HG02981 (cell line): ENCODE data around the gene LRRTM1.

Experiments
- ATAC-seq: cut with Tn5 transposase; IDR thresholded peaks from one replicate; pipeline ENCODE4 v1.9.1; 2021; ENCODE audit warnings: mild to moderate bottlenecking, moderate library complexity; ENCODE audit not compliant: unreplicated experiment

LRRTM1 gene, protein sequence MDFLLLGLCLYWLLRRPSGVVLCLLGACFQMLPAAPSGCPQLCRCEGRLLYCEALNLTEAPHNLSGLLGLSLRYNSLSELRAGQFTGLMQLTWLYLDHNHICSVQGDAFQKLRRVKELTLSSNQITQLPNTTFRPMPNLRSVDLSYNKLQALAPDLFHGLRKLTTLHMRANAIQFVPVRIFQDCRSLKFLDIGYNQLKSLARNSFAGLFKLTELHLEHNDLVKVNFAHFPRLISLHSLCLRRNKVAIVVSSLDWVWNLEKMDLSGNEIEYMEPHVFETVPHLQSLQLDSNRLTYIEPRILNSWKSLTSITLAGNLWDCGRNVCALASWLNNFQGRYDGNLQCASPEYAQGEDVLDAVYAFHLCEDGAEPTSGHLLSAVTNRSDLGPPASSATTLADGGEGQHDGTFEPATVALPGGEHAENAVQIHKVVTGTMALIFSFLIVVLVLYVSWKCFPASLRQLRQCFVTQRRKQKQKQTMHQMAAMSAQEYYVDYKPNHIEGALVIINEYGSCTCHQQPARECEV

GRCh38 chr2:80303909-80304837 lies at the start of gene LRRTM1:
TSS of gene LRRTM1 (minus strand) at chr2:80304752. CDS start at chr2:80303819, 933 bp downstream.
- no peak for ATAC-seq

- no peak for ATAC-seq
Observed at GRCh38 chr2:80351231-80351630, 46.7 kb upstream of the LRRTM1 start.

- no peak for ATAC-seq
Observed at GRCh38 chr2:80348953-80349352, 44.4 kb upstream of the LRRTM1 start.

DNA sequence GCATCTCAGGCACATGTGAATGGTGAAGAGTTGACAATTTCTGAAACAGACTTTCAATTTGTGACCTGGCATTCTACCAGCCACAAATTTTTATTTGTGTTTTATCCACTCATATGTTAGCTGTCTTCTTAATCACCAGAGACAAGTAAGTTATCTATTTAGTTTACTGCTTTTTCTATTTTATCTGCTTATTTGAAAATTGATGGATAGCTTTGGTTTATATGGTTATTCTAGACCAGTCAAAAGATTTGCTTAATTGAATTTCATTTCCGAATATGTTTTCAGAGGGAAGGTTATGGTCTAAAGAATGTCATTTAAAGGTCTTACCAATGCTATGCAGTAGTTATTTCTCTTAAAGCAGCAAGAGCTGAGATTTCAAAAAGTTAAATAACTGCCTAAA lies 43.5 kb upstream of the LRRTM1 start:
- ATAC-seq, result no peak

GRCh38 chr2:80340022-80340421 lies 35.5 kb upstream of the LRRTM1 start:
- no peak for ATAC-seq

GRCh38 chr2:80338794-80339193 lies 34.2 kb upstream of the LRRTM1 start:
- no peak for ATAC-seq

GRCh38 chr2:80335411-80335810 lies 30.9 kb upstream of the LRRTM1 start:
- no peak for ATAC-seq

GRCh38 chr2:80333886-80334285 lies 29.3 kb upstream of the LRRTM1 start:
- no peak for ATAC-seq

- ATAC-seq, result no peak
Observed at GRCh38 chr2:80330527-80331450, 26.2 kb upstream of the LRRTM1 start.

DNA sequence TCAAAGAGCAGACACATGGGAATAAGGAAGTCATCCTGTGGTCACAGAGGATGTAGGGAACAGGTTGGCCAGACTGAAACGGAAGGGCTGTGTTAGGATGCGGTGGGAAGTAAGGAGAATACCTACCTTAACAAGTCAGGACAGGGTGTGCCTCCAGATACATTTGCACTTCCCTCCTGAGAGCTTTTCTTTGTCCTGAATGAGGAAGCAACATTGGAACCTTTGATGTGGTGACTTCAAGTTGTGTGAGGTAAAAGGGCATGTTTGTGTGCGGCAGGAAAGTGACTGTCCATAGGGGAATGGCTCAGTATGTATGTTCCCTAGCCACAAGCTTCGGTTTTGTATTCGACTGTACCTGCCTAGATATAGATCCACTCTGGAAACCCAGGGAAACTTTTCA lies 24.9 kb upstream of the LRRTM1 start:
- no peak for ATAC-seq

- no peak for ATAC-seq
Observed at GRCh38 chr2:80328159-80328571, 23.6 kb upstream of the LRRTM1 start.

DNA sequence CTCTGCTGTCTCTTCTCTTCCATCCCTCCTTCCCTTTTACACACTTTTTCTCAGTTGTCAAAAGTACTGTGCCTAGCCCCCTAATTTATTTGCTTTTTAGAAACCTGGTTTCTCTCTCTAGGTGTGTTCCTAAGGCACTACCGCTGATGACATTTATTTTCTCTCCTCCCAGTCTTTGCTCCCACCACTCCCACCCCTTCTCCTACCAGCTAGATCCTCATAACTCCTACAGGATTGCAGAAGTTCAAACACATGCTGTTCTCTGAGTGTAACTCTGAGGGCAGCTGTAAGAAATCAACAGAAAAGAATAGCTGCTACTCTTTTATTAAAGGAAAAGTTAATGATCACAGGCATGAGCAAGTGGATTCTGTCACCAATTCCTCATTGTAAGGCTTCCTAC lies 22.3 kb upstream of the LRRTM1 start:
- ATAC-seq, result no peak

- no peak for ATAC-seq
Observed at GRCh38 chr2:80326214-80326613, 21.7 kb upstream of the LRRTM1 start.

- ATAC-seq, result no peak
Observed at GRCh38 chr2:80324525-80324924, 20.0 kb upstream of the LRRTM1 start.

DNA sequence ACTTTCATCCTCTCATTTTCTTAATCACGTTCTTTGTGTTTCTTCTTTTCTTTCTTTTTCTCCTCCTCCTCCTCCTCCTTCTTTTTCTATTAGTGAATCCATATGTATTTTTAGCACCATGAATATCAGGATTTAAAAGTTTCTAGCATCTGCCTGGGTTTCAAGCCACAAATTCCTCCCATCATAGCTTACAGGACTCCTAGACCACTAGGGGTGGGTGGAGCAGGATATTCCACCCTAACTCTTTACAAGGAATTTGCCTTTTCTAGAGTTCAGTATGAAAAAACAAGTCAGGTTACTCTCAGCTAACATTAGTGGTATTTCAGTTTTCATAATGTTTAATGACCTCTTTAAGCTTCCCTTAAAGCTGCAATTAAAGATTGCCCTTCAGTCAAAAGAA lies 19.1 kb upstream of the LRRTM1 start:
- ATAC-seq, result no peak

DNA sequence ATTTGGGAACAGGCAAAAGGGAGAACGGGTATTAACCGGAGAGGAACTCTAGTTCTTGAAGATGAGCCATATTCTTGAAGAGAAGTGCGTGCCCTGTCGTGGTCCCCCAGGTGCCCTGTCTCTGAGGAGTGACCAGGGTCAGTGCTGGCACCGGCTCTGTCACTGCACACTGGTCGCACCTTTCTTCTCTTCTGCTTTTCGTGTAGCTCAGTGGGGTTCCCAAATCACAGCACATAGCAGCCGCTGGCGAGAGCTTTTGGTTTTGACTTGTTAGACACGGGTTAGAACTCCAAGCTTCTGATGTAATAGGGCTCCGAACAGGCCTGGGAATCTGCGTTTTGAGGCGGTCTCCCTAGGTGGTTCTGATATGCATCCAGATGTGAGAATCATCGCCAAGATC lies 18.4 kb upstream of the LRRTM1 start:
- ATAC-seq, result no peak

GRCh38 chr2:80322311-80322920 lies 17.9 kb upstream of the LRRTM1 start:
- ATAC-seq, result no peak

DNA sequence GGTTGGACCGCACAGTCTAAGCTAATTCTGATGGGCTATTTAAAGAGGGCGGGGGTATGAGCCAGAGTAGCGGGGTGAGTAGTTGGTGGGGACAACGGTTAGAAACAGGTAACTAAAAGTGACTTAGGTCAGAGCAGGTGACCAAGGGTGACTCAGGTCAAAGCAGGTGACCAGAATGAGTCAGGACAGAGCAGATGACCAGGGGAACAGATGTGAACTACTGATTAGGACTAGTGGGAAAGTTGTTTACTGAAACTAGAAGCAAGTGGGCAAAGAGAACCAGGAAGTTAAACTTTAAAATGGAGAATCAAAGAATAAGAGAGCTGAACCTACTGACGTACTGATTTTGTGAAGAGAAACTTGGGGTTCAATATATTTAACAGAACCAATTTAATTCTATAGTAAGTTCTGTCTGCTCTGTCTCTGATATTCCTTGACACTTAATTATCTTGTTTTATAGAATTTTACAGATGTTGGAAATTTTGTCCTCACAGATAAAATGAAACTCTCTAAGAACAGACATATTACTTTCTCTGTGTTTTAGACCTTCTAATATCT lies 7.8 kb upstream of the LRRTM1 start:
- no peak for ATAC-seq

- no peak for ATAC-seq
Observed at GRCh38 chr2:80311304-80311703, 6.8 kb upstream of the LRRTM1 start.
